Uterus (tissue), 4 donors: ENCODE measurements around the gene LMAN2L. TPM values are rescaled to one million over a fixed set of nuclear protein-coding genes. Genes with fewer than 3 reads are reported as not detected.

Source experiments
- DNase-seq, 2 donors: peaks; one replicate each; pipeline ENCODE4 v3.0.0-alpha.2; 2019 to 2020
- H3K27ac ChIP-seq, 2 donors: fragments of 200-600 bp; sonication (generic); 1 replicate in 1 of 2; 2 replicates in 1 of 2; pipeline ENCODE4 v1.5.1; 2016 to 2018
- H3K27me3 ChIP-seq, 2 donors: fragments of 200-600 bp; sonication (generic); one replicate each; pipeline ENCODE4 v1.5.1; 2018 to 2019; ENCODE audit warnings: control low read depth in 1 of 2
- H3K36me3 ChIP-seq, 2 donors: fragments of 200-600 bp; sonication (generic); one replicate each; pipeline ENCODE4 v1.5.1; 2019; ENCODE audit warnings: control low read depth in 1 of 2
- H3K4me1 ChIP-seq, 2 donors: fragments of 200-600 bp; sonication (generic); one replicate each; pipeline ENCODE4 v1.5.1; 2018 to 2019; ENCODE audit warnings: control low read depth in 1 of 2
- H3K4me3 ChIP-seq, 2 donors: fragments of 200-600 bp; sonication (generic); 1 replicate in 1 of 2; 2 replicates in 1 of 2; pipeline ENCODE4 v1.5.1; 2018 to 2019; ENCODE audit warnings: mild to moderate bottlenecking in 1 of 2
- H3K9me3 ChIP-seq, 2 donors: fragments of 200-600 bp; sonication (generic); one replicate each; pipeline ENCODE4 v1.5.1; 2019; ENCODE audit warnings: control low read depth in 1 of 2
- CTCF ChIP-seq, 4 experiments: fragments of 200-600 bp in 2 of 4; fragments of 450-650 bp in 2 of 4; sonication (generic) in 2 of 4; IDR thresholded peaks; one replicate each; pipeline ENCODE4 v1.5.1; 2016 to 2019; ENCODE audit warnings: antibody characterized with exemption in 4 of 4, mild to moderate bottlenecking in 2 of 4, moderate library complexity in 1 of 4
- POLR2A ChIP-seq, 2 donors: fragments of 450-650 bp; IDR thresholded peaks; one replicate each; pipeline ENCODE4 v1.6.1; 2016; ENCODE audit warnings: antibody characterized with exemption in 2 of 2, mild to moderate bottlenecking in 1 of 2, moderate library complexity in 1 of 2
- intact Hi-C: fragments of 100-400 bp; cut with DNase I; formaldehyde crosslinking; loops from one replicate; pipeline ENCODE4 v1.15.1; 2023; ENCODE audit warnings: low total_unique reads
- total RNA-seq, 4 donors: library from RNA; depleted of rRNA in 3 of 4; stranded (reverse); fragments of >200 nt in 3 of 4; gene quantifications; one replicate each; pipeline versions ENCODE4 v1.1.0 to v1.2.4, GENCODE V29; 2014 to 2023
- donor health status: DM: yes; HTN: yes; CAD: no.

LMAN2L gene
- total RNA-seq, 4 donors from 2014 or later = 13.8 to 51.2 (median 20.9) TPM

GRCh38 chr2:96692094-96692971 lies 47.5 kb downstream of the LMAN2L start:
- DNase-seq = no peak
- TF ChIP-seq POLR2A (IDR thresholded peaks at IDR 0.05) (no peak), CTCF (IDR thresholded peaks at IDR 0.05) (no peak)

GRCh38 chr2:96691022-96691612 lies 48.7 kb downstream of the LMAN2L start:
- Histone ChIP-seq H3K4me1 (no peaks in the 10 kb centered on the region), H3K36me3 (no peaks in the 10 kb centered on the region), H3K27ac (no peak overlapping the region), H3K9me3 (no peaks in the 10 kb centered on the region), H3K4me3 (no peak overlapping the region), H3K27me3 (no peaks in the 10 kb centered on the region)
- no peak for DNase-seq
- no peak for TF ChIP-seq POLR2A (IDR thresholded peaks at IDR 0.05)
- TF ChIP-seq CTCF (IDR thresholded peaks at IDR 0.05) = no peak
- intact Hi-C loops = no loop called here

More at GRCh38 chr2:96692094-96692971, 47.5 kb downstream of the LMAN2L start:
- Histone ChIP-seq H3K9me3 (no peaks in the 10 kb centered on the region), H3K36me3 (no peaks in the 10 kb centered on the region), H3K27ac (no peak overlapping the region), H3K4me3 (no peak overlapping the region), H3K4me1 (no peaks in the 10 kb centered on the region), H3K27me3 (no peaks in the 10 kb centered on the region)
- intact Hi-C loops = no loop called here

- Histone ChIP-seq H3K27ac (no peak overlapping the region), H3K4me3 (no peak overlapping the region), H3K27me3 (no peaks in the 10 kb centered on the region), H3K9me3 (no peaks in the 10 kb centered on the region), H3K36me3 (no peaks in the 10 kb centered on the region), H3K4me1 (no peaks in the 10 kb centered on the region)
- no peak for TF ChIP-seq POLR2A (IDR thresholded peaks at IDR 0.05)
- no peak for TF ChIP-seq CTCF (IDR thresholded peaks at IDR 0.05)
- intact Hi-C loops = no loop called here
- no peak for DNase-seq
These were observed 49.4 kb downstream of the LMAN2L start for GRCh38 chr2:96690306-96691021.

- no peaks in the 10 kb centered on the region for H3K27me3 ChIP-seq
- no peak overlapping the region for H3K27ac ChIP-seq
- TF ChIP-seq CTCF (IDR thresholded peaks at IDR 0.05) (no peak), POLR2A (IDR thresholded peaks at IDR 0.05) (no peak)
- intact Hi-C loops = no loop called here
- no peaks in the 10 kb centered on the region for H3K4me1 ChIP-seq
- H3K4me3 ChIP-seq = no peak overlapping the region
- H3K9me3 ChIP-seq = no peaks in the 10 kb centered on the region
- H3K36me3 ChIP-seq = no peaks in the 10 kb centered on the region
- DNase-seq = no peak
These were observed 50.4 kb downstream of the LMAN2L start for GRCh38 chr2:96689431-96689991.
